ENCODE results near the gene URAD.

The URAD gene

DNA sequence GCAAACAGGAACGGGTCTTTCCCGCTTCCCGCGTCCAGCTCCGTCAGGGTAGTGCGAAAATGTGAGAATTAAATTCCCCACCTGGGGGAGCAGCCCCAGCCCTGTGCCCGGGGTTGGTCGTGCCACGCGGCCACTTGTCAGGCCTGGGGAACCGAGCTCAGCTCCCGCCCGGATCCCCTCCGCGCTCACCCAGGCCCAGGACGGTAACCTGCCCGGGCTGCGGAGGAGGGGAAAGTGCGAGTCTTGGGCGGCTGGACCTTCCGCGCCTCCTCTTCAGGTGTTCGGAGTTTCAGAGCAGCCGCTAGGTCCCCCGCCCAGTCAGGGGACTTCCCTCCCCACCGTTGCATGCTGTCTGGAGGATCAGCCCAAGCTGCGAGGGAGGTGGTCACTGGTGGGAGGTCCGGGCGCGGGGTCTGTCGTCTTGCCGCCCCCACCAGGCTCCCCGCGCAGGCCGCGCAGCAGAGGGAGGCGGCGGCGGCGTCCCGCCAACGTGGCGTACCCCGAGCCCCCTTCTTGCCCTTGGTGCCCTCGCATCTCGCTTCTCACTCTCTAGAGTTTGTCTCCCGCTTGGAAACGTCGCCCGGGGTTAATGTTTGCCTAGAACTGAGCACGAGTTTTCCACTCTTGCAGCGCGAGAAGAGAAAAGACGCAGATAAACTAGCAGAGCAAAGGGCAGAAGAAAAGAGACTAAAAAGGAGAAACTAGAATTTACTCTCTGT lies 8.1 kb downstream of the URAD start:
- no peaks in the 10 kb centered on the region for H3K9me3 ChIP-seq (ENCODE audit: control insufficient read depth, insufficient read depth, low read length)
- H3K4me1 ChIP-seq (ENCODE audit: control insufficient read depth, low read length) = no peaks in the 10 kb centered on the region
- TF ChIP-seq, protein P1, sequence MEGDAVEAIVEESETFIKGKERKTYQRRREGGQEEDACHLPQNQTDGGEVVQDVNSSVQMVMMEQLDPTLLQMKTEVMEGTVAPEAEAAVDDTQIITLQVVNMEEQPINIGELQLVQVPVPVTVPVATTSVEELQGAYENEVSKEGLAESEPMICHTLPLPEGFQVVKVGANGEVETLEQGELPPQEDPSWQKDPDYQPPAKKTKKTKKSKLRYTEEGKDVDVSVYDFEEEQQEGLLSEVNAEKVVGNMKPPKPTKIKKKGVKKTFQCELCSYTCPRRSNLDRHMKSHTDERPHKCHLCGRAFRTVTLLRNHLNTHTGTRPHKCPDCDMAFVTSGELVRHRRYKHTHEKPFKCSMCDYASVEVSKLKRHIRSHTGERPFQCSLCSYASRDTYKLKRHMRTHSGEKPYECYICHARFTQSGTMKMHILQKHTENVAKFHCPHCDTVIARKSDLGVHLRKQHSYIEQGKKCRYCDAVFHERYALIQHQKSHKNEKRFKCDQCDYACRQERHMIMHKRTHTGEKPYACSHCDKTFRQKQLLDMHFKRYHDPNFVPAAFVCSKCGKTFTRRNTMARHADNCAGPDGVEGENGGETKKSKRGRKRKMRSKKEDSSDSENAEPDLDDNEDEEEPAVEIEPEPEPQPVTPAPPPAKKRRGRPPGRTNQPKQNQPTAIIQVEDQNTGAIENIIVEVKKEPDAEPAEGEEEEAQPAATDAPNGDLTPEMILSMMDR (IDR thresholded peaks at IDR 0.05; ENCODE audit: low read depth, low read length, poor library complexity, severe bottlenecking) = no peak
- H3K79me2 ChIP-seq (ENCODE audit: control insufficient read depth, low read length) = no peaks in the 10 kb centered on the region
- peaks cover 54% of the 10 kb centered on the region for H3K27me3 ChIP-seq (ENCODE audit: control insufficient read depth, low read length)
- H3K9me2 ChIP-seq (replicated peaks; ENCODE audit: control insufficient read depth, low read length) = no peaks in the 10 kb centered on the region
- no peak overlapping the region for H3K4me2 ChIP-seq (ENCODE audit: low read length)
- no peaks in the 10 kb centered on the region for H3K36me3 ChIP-seq (ENCODE audit: control insufficient read depth, low read length)
- H3F3A ChIP-seq (ENCODE audit: control insufficient read depth, insufficient read depth) = no peaks in the 10 kb centered on the region
- 0 out of 2 replicates have a peak, but pooled peaks cover 3% of the 10 kb centered on the region for H4K20me1 ChIP-seq (ENCODE audit: control insufficient read depth, insufficient read depth, low read depth, low read length)
- no peak overlapping the region for H3K27ac ChIP-seq (ENCODE audit: low read depth, low read length)
- no peak overlapping the region for H3K4me3 ChIP-seq (ENCODE audit: low read length)

DNA sequence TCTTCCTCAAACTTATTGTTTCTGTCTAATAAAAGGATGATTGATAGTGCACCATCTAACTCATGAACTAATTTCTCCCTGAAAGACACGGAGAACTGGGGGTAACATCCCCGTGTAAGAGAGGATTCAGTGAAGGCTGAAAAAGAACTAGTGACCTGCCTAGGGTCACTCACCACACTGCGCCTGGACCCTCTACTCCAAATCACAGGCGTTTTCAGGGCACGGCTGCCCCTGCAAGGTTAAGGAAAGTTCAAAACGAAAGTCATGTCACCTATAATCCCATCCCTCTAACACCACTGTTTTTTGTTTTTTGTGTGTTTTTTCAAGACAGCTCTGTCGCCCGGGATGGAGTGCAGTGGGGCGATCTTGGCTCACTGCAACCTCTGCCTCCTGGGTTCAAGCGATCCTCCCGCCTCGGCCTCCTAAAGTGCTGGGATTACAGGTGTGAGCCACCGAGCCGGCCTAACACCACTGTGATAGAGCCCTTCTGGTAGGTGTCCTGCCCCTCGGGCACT lies 8.7 kb downstream of the URAD start:
- Histone ChIP-seq H3K9me2 (replicated peaks; ENCODE audit: control insufficient read depth, low read length) (no peaks in the 10 kb centered on the region), H3K4me3 (ENCODE audit: low read length) (no peak overlapping the region), H3K36me3 (ENCODE audit: control insufficient read depth, low read length) (no peaks in the 10 kb centered on the region), H3K9me3 (ENCODE audit: control insufficient read depth, insufficient read depth, low read length) (no peaks in the 10 kb centered on the region), H3K27me3 (ENCODE audit: control insufficient read depth, low read length) (peaks cover 57% of the 10 kb centered on the region), H3K27ac (ENCODE audit: low read depth, low read length) (no peak overlapping the region), H4K20me1 (ENCODE audit: control insufficient read depth, insufficient read depth, low read depth, low read length) (0 out of 2 replicates have a peak, but pooled peaks cover 3% of the 10 kb centered on the region), H3K79me2 (ENCODE audit: control insufficient read depth, low read length) (no peaks in the 10 kb centered on the region), H3K4me1 (ENCODE audit: control insufficient read depth, low read length) (no peaks in the 10 kb centered on the region), H3K4me2 (ENCODE audit: low read length) (no peak overlapping the region), H3F3A (ENCODE audit: control insufficient read depth, insufficient read depth) (no peaks in the 10 kb centered on the region)
- no peak for TF ChIP-seq EZH2phosphoT487 (IDR thresholded peaks at IDR 0.05; ENCODE audit: borderline replicate concordance, low read length)
- TF ChIP-seq, protein P1 (IDR thresholded peaks at IDR 0.05; ENCODE audit: low read depth, low read length, poor library complexity, severe bottlenecking) = no peak

DNA sequence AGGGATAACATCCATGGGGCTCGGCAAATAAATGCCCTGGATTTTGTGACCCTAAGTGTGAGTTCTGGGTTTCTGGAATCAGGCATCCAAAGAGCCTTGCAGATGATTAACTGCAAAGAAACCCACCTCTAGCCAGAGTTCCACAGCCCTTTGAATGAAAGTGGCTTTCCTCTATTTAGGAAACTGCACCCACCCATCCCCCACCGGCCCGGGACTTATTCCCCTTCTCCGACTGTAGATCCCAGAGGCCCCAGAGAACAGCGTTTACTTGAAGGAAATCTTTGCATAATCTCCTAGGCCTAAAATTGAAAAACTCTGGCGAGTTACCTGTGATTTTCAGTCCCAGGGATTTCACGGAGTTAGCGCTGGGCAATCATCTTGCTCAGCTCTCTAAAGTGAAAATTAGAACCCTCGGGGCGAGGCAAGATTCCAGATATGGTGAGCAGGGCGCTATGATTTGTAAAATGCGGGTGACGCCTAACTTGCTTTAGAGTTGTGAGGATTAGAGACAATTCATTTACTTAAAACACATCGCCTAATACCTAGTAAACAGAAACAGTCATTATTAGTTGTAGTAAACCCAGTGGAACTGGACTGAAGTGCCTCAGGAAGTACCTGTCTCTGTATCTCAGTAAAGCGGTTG lies 9.4 kb downstream of the URAD start:
- no peak overlapping the region for H3K4me2 ChIP-seq (ENCODE audit: low read length)
- H3K4me3 ChIP-seq (ENCODE audit: low read length) = no peak overlapping the region
- peak; percentile 32; the same call in 1 of the 2 replicates for TF ChIP-seq EZH2phosphoT487 (IDR thresholded peaks at IDR 0.05; ENCODE audit: borderline replicate concordance, low read length)
- TF ChIP-seq, protein P1 (IDR thresholded peaks at IDR 0.05; ENCODE audit: low read depth, low read length, poor library complexity, severe bottlenecking) = no peak
- H3K27ac ChIP-seq (ENCODE audit: low read depth, low read length) = no peak overlapping the region
- no peaks in the 10 kb centered on the region for H3K36me3 ChIP-seq (ENCODE audit: control insufficient read depth, low read length)
- no peaks in the 10 kb centered on the region for H3K9me3 ChIP-seq (ENCODE audit: control insufficient read depth, insufficient read depth, low read length)
- no peaks in the 10 kb centered on the region for H3K9me2 ChIP-seq (replicated peaks; ENCODE audit: control insufficient read depth, low read length)
- no peaks in the 10 kb centered on the region for H3K4me1 ChIP-seq (ENCODE audit: control insufficient read depth, low read length)
- no peaks in the 10 kb centered on the region for H3K79me2 ChIP-seq (ENCODE audit: control insufficient read depth, low read length)
- 0 out of 2 replicates have a peak, but pooled peaks cover 3% of the 10 kb centered on the region for H4K20me1 ChIP-seq (ENCODE audit: control insufficient read depth, insufficient read depth, low read depth, low read length)
- no peaks in the 10 kb centered on the region for H3F3A ChIP-seq (ENCODE audit: control insufficient read depth, insufficient read depth)
- peaks cover 61% of the 10 kb centered on the region for H3K27me3 ChIP-seq (ENCODE audit: control insufficient read depth, low read length)
